SKM-1 (cell line): ENCODE data around the gene SUSD1.

ENCODE experiments used
- DNase-seq: peaks from one replicate; lab custom pipeline; 2025; ENCODE audit not compliant: unreplicated experiment; lab: John Stamatoyannopoulos, UW

The SUSD1 gene

GRCh38 chr9:112020680-112021596 is 154.2 kb downstream of the SUSD1 start:
- DNase-seq: no peak

GRCh38 chr9:112017878-112018277 is 157.2 kb downstream of the SUSD1 start:
- no peak for DNase-seq

- no peak for DNase-seq
Measured at GRCh38 chr9:112015736-112016135, 159.4 kb downstream of the SUSD1 start.

- no peak for DNase-seq
Measured at GRCh38 chr9:112015149-112015548, 159.9 kb downstream of the SUSD1 start.

GRCh38 chr9:112013266-112013665 is 161.8 kb downstream of the SUSD1 start:
- DNase-seq: no peak

- DNase-seq: peak; percentile 48
Measured at GRCh38 chr9:112012026-112012902, 162.8 kb downstream of the SUSD1 start.

GRCh38 chr9:112011051-112011620 is 164.0 kb downstream of the SUSD1 start:
- DNase-seq: no peak

- no peak for DNase-seq
Measured at GRCh38 chr9:112010537-112010936, 164.6 kb downstream of the SUSD1 start.

- no peak for DNase-seq
Measured at GRCh38 chr9:112009656-112010055, 165.4 kb downstream of the SUSD1 start.

GRCh38 chr9:112007575-112008240 is 167.4 kb downstream of the SUSD1 start:
- no peak for DNase-seq

- no peak for DNase-seq
Measured at GRCh38 chr9:112006361-112007020, 168.6 kb downstream of the SUSD1 start.

- DNase-seq: no peak
Measured at GRCh38 chr9:112005939-112006338, 169.2 kb downstream of the SUSD1 start.

GRCh38 chr9:112003538-112003937 is 171.6 kb downstream of the SUSD1 start:
- no peak for DNase-seq

- DNase-seq: no peak
Measured at GRCh38 chr9:112002847-112003457, 172.1 kb downstream of the SUSD1 start.

- DNase-seq: no peak
Measured at GRCh38 chr9:112002131-112002846, 172.8 kb downstream of the SUSD1 start.

GRCh38 chr9:112000743-112001142 is 174.4 kb downstream of the SUSD1 start:
- DNase-seq: no peak

- no peak for DNase-seq
Measured at GRCh38 chr9:111999319-111999718, 175.8 kb downstream of the SUSD1 start.

- no peak for DNase-seq
Measured at GRCh38 chr9:111997831-111998230, 177.3 kb downstream of the SUSD1 start.

- DNase-seq: no peak
Measured at GRCh38 chr9:111994831-111995458, 180.2 kb downstream of the SUSD1 start.
